Parathyroid adenoma (tissue), 2 donors: ENCODE measurements around the gene GLB1L2.

Experiments used
- H2AFZ ChIP-seq: fragments of 300-600 bp; sonication (generic); one replicate; pipeline ENCODE4 v1.7.0; 2017; ENCODE audit warnings: antibody characterized with exemption, mild to moderate bottlenecking
- H3K27ac ChIP-seq: fragments of 300-600 bp; sonication (generic); one replicate; pipeline ENCODE4 v1.7.0; 2017
- H3K27me3 ChIP-seq: fragments of 300-600 bp; sonication (generic); one replicate; pipeline ENCODE4 v1.7.0; 2017; ENCODE audit warnings: low read length; ENCODE audit not compliant: control insufficient read depth, insufficient read depth
- H3K36me3 ChIP-seq: fragments of 300-600 bp; sonication (generic); one replicate; pipeline ENCODE4 v1.7.0; 2017; ENCODE audit warnings: low read length; ENCODE audit not compliant: control insufficient read depth, insufficient read depth
- H3K4me1 ChIP-seq: fragments of 300-600 bp; sonication (generic); one replicate; pipeline ENCODE4 v1.7.0; 2017; ENCODE audit warnings: control low read depth
- H3K4me2 ChIP-seq: fragments of 300-600 bp; sonication (generic); one replicate; pipeline ENCODE4 v1.7.0; 2017; ENCODE audit warnings: low read length
- H3K4me3 ChIP-seq: fragments of 300-600 bp; sonication (generic); one replicate; pipeline ENCODE4 v1.7.0; 2017; ENCODE audit warnings: low read depth, low read length
- H3K79me2 ChIP-seq: fragments of 300-600 bp; sonication (generic); one replicate; pipeline ENCODE4 v1.7.0; 2017; ENCODE audit warnings: control low read depth
- H3K9ac ChIP-seq: fragments of 300-600 bp; sonication (generic); one replicate; pipeline ENCODE4 v1.7.0; 2017; ENCODE audit warnings: mild to moderate bottlenecking
- H3K9me3 ChIP-seq: fragments of 300-600 bp; sonication (generic); one replicate; pipeline ENCODE4 v1.7.0; 2017; ENCODE audit warnings: low read length; ENCODE audit not compliant: control insufficient read depth
- CTCF ChIP-seq: fragments of 300-600 bp; sonication (generic); IDR thresholded peaks from one replicate; pipeline ENCODE4 v1.7.0; 2017; ENCODE audit warnings: antibody characterized with exemption, mild to moderate bottlenecking
- donor health status: primary hyperparathyroidism.

GLB1L2 gene

DNA sequence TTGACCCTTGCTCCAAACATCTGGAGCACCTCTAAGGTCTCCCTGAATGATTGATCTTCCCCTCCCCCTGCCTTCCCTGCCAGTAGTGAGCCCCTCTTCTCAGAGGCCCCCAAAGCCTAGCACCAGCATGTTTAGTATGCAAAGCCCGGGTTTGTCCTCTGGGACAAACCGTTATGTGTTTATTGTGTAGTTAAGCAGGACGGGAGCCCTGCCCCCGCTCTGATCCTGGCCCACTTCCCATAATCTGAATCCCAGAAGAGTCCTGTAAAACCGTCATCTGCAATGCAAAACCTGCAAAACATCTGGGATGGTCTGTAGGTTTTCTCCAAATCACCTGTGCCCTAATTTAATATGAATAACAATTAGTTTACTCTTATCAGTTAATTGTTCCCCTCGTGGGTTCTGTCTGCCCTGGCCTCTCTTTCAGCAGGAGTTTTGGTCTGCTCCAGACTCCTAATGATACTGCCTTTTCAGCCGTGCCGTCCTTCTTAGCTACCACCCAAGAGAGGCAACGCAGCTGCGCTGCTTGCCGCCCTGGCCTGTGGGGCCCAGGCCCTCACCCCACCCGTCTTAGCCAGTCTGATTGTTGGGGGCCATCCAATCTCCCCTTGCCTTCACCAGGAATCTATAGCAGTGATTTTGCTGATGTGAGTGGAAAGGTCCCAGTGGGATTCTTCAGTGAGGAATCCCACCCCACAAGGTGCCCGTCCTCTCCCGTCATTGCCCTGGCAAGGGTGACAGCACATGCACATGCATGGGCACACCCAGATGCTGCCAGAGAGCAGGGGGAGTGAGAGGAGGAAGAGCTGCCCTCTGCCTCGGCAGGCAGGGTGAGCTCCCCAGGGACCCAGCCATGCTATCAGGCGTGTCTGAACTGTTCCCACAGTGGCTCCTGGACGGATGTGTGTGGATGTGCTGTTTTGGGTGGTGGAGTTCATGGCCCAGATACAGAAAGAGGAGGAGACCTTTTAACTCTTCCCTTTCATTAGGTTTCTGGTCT, 83.3 kb downstream of the GLB1L2 start:
- Histone ChIP-seq H2AFZ (no peak overlapping the region), H3K27me3 (peaks cover 3% of the 10 kb centered on the region), H3K27ac (no peak overlapping the region), H3K36me3 (no peaks in the 10 kb centered on the region), H3K9me3 (no peaks in the 10 kb centered on the region), H3K9ac (no peak overlapping the region), H3K4me1 (no peaks in the 10 kb centered on the region), H3K4me3 (no peak overlapping the region), H3K4me2 (no peak overlapping the region), H3K79me2 (no peaks in the 10 kb centered on the region)
- TF ChIP-seq CTCF: no peak

DNA sequence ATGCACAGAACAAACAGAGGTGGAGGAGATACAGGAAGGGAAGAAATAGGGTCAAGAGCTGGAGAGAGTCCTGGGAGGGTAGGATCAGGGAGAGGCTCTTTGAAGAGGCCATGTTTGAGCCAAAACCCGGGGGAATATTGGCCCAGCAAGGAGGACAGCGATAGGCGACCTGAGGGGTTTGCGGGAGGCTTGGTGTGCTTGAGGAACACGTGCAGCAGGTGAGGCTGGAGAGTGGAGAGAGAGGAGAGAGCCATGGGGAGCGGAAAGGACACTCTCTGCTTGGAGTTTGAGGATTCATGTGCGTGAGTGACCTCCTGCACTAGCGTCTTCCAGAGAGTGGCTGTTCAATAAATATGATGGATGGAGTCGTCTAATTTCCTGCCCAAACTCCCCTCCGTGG, 84.9 kb downstream of the GLB1L2 start:
- Histone ChIP-seq H3K4me3 (no peak overlapping the region), H3K27ac (no peak overlapping the region), H3K9me3 (no peaks in the 10 kb centered on the region), H3K4me1 (no peaks in the 10 kb centered on the region), H3K79me2 (no peaks in the 10 kb centered on the region), H2AFZ (no peak overlapping the region), H3K9ac (no peak overlapping the region), H3K27me3 (peaks cover 3% of the 10 kb centered on the region), H3K36me3 (no peaks in the 10 kb centered on the region), H3K4me2 (no peak overlapping the region)
- no peak for TF ChIP-seq CTCF

DNA sequence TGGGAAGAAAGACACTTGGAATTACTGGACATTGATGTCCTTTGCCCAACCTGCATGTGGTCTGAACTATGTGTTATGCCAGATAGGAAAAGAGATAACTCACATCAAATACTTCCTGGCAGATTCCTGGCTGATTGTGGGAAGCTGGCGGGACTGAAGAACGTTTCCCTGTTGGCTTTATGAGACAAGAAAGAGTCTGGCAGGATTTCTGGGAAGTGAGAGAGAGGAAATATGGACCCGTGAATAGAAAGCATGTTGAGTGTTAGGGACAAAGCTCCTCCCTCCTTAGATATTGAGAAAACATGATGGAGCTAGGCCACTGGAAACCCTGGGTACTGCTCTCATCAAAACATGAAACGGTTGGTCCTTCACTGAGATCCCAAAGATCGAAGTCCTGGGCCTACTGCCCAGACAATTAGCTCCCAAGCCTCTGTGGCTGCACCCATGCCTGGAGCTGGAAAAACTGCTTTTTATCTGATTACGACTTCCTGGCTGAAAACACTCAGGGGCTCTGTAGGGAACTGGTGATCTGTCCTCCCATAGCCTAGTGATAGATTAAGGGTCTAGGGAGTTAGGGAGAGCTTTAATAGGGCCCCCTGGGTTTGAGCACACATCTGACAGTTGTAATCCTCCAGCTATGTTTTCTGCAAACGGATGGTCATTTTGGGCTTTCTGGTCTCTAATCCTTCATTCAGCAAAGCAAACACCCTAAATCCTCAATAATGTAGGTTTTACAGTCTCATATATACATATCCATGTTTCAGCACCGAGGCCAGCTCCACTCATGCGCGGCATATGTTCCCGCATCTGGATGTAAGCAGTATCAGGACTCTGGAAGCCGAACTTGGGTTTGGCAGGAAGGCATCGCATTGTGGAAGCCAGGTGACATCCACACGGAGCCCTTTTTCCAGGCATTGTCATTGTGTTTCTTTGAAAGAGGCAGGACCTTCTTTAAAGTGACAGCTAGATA, 86.4 kb downstream of the GLB1L2 start:
- H3K36me3 ChIP-seq: no peaks in the 10 kb centered on the region
- H3K4me3 ChIP-seq: no peak overlapping the region
- H3K9me3 ChIP-seq: no peaks in the 10 kb centered on the region
- TF ChIP-seq CTCF: no peak
- no peak overlapping the region for H2AFZ ChIP-seq
- no peak overlapping the region for H3K9ac ChIP-seq
- no peak overlapping the region for H3K27ac ChIP-seq
- peaks cover under 1% of the 10 kb centered on the region for H3K27me3 ChIP-seq
- no peaks in the 10 kb centered on the region for H3K79me2 ChIP-seq
- H3K4me2 ChIP-seq: no peak overlapping the region
- H3K4me1 ChIP-seq: no peaks in the 10 kb centered on the region

DNA sequence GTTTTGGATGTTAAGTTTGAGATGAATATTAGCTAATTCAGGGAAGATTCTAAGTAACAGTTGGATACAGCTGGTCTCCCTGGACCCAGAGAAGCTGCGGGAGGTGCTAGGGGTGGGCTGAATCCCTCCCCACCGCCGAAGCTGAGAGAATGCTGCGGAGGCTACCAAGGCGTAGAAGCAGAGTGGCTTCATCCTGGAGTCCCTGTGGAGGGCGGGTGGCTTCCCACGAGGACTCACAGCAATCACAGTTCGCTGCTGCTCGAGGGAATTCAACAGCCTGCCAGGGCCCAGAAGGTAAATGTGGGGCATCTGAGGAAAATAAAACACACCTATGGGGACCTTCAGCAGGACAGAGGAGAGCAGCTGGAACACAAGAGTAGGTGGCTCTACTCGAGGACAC, 91.3 kb downstream of the GLB1L2 start:
- Histone ChIP-seq H3K27ac (no peak overlapping the region), H3K9ac (no peak overlapping the region), H3K79me2 (no peaks in the 10 kb centered on the region), H3K4me3 (no peak overlapping the region), H3K27me3 (no peaks in the 10 kb centered on the region), H3K36me3 (no peaks in the 10 kb centered on the region), H2AFZ (no peak overlapping the region), H3K9me3 (no peaks in the 10 kb centered on the region), H3K4me2 (no peak overlapping the region), H3K4me1 (no peaks in the 10 kb centered on the region)
- TF ChIP-seq CTCF: no peak
